GM12873 (cell line): Measurements from ENCODE around the gene USF2.

ENCODE experiments used
- TF ChIP-seq, protein P1 (sequence below): IDR thresholded peaks from 2 replicates; pipeline ENCODE4 v1.5.1; 2012; ENCODE audit warnings: low read depth, mild to moderate bottlenecking, moderate library complexity, low read length, control low read depth; ENCODE audit not compliant: insufficient read depth; ENCODE audit errors: missing control alignments

The USF2 gene

DNA sequence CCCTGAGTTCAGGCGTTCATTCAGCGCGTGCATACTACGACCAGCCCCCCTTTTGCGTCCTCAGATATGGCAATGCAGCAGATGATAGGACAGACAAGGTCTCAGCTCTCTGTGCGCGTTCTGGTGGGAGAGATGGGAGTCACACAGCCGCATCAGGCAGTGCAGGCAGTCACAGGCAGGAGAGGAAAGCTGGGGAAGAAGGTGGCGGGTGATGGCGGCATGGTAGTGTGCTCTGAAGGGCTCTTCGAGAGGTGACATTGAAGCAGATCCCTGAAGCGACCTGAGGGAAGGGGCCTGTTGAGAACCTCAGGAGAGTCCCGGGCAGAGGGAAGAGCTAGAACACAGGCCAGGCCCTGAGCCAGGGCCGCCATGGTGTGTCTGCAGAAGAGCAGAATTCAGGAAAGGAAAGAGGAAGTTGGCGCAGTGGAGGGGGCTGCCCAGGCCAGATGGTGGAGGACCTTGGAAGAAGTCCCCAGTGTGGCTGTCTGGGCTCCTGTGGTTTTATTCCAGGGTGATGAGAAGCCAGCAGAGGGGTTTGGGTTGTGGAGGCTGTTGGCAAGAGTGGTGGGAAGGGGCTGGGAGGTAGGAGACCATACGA, 3.5 kb downstream of the USF2 start:
- TF ChIP-seq, protein P1, sequence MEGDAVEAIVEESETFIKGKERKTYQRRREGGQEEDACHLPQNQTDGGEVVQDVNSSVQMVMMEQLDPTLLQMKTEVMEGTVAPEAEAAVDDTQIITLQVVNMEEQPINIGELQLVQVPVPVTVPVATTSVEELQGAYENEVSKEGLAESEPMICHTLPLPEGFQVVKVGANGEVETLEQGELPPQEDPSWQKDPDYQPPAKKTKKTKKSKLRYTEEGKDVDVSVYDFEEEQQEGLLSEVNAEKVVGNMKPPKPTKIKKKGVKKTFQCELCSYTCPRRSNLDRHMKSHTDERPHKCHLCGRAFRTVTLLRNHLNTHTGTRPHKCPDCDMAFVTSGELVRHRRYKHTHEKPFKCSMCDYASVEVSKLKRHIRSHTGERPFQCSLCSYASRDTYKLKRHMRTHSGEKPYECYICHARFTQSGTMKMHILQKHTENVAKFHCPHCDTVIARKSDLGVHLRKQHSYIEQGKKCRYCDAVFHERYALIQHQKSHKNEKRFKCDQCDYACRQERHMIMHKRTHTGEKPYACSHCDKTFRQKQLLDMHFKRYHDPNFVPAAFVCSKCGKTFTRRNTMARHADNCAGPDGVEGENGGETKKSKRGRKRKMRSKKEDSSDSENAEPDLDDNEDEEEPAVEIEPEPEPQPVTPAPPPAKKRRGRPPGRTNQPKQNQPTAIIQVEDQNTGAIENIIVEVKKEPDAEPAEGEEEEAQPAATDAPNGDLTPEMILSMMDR, result no peak

DNA sequence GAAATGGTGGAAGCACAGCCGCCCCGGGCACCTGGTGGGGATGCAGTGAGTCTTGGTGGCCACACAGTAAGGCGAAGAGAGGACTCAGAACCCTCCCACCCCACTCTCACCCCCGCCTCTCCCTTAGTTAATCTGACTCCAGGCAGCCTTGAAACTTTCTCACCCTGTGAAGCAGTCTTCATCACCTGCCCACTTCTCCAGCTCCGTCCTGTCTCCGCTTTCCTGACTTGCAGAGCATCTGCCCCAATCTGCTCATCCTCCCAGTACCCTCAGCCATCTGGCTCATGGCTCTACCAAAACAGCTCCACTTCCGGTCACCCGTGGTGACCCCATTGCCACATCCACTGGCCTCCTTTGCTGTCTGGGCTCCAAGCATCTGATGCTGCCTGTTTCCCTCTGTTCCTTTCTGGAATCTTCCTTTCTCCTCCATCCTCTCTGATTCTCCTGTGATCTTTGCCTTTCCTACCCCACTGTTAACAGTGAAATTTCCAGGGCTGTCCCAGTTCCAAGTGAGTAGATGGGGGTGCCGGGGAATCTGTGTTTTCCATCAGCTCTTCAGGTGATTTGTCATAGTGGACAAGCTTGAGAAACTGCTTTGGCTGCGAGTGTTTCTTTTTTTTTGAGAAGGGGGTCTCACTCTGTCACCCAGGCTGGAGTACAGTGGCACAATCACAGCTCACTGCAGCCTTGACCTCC, 4.3 kb downstream of the USF2 start:
- TF ChIP-seq, protein P1, result no peak

DNA sequence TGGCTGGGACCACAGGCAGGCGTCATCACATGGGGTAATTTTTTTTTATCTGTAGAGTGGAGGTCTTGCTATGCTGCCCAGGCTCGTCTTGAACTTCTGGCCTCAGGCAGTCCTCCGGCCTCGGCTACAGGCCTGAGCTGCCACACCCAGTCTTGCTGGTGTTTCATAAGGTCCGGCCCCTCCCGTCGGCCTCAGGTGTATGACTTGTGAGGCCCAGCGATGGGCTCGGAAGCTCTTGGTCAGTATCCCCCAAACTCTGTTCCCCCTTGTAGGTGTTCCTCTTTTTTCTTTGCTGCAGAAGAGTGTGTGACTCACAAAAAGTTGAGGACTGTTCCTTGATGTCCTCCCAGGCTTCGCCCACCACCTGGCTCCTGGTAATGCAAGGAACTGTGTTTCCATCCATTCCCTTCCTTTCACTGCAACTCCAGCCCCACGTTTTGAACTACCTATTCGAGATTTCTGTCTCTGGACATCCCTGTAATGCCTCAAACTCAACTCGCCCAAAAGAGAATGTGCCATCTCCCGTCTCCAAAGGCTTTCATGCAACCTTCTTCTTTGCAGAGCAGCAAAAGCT, 5.0 kb downstream of the USF2 start:
- TF ChIP-seq, protein P1, result no peak

DNA sequence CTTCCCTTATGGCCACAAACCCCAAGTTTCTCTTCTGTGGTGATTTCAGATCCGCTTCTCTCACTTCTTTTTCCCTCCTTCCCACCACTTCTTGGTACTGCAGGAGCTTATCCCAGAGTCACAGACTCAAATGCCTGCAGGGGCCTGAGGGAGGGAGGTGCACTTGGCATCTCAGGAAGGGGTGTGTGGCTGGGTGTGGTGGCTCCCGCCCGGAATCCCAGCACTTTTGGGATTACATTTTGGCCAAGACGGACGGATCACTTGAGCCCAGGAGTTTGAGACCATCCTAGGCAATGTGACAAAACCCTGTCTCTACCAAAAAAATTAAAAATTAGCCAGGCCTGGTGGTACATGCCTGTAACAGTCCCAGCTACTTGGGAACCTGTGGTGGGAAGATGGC, 5.6 kb downstream of the USF2 start:
- TF ChIP-seq, protein P1, result no peak

DNA sequence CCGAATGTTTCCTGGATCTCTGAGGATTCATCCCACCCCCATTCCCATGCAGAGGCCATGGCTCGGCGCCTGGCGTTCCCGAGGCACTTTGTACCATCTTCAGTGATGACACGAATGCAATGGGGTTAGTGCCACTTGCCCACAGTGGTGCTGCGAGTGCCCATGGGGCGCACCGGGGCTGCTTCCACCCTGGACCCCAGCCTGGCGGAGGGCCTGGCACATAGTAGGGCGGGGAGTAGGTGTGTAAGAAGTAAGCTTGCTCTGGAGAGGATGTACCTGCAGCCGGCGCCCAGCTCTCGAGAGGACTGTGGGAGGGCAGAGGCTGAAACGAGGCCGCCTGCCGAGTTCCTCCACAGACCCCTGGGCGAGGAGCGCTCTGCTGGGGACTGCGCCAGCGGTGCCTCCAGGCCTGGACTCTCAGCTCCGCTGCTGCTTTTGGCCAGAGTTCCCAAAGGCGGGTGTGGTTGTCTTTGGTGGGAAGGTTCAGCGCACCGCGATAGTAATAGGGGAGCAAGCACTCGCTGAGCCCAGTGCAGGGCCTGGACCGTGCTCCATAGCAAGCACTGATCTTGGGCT, 8.0 kb downstream of the USF2 start:
- TF ChIP-seq, protein P1, result no peak

DNA sequence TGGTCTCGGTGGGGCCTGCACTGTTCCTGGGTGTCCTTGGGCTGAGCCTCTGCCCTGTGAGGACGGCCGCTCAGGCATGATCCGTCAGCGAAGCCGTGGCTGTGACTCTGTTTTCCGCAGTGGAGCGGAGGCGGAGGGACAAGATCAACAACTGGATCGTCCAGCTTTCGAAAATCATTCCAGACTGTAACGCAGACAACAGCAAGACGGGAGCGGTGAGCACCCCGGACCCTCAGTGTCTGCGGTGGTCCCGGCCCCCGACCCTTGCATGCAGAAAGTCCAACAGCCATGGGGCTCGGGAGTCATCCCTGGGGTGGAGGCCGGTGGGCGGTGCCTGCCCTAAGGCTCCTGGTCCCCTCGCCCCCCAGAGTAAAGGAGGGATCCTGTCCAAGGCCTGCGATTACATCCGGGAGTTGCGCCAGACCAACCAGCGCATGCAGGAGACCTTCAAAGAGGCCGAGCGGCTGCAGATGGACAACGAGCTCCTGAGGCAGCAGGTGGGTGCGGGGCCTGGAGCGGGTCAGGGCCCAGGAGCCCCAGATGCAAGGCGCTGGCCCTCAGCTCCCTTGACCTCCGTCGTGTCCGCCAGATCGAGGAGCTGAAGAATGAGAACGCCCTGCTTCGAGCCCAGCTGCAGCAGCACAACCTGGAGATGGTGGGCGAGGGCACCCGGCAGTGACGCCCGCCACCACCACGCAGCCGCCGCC, 10.0 kb downstream of the USF2 start:
- TF ChIP-seq, protein P1, result no peak

DNA sequence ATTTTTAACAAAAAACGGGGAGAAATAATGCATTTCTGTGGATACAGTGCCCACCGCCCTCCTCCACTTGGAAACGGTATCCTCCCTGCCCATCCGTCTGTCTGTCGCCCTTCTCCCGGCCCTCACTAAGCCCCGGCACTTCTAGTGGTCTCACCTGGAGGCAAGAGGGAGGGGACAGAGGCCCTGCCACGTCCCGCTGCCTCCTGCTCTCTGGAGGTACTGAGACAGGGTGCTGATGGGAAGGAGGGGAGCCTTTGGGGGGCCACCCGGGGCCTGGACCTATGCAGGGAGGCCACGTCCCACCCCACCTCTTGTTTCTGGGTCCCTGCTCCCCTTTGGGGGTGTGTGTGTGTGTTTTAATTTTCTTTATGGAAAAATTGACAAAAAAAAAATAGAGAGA, 10.6 kb downstream of the USF2 start:
- TF ChIP-seq, protein P1, result no peak
